CD14-positive monocyte (primary cell): Measurements from ENCODE around the gene CPHXL2. TPM values are rescaled to one million over a fixed set of nuclear protein-coding genes. Genes with fewer than 3 reads are reported as not detected.

Source experiments
- DNase-seq, 3 donors: peaks; one replicate each; pipeline ENCODE4 v3.0.0-alpha.2; 2011 to 2022
- H2AFZ ChIP-seq: 2 replicates; pipeline ENCODE4 v1.6.0; 2012; ENCODE audit warnings: mild to moderate bottlenecking, low read depth, low read length, inconsistent platforms; ENCODE audit not compliant: insufficient read depth, poor library complexity, severe bottlenecking
- H3K27ac ChIP-seq, 2 donors: 1 replicate in 1 of 2; 2 replicates in 1 of 2; pipeline ENCODE4 v1.5.1; 2012 to 2013; ENCODE audit warnings: low read length in 2 of 2, control low read depth in 1 of 2, inconsistent platforms in 1 of 2, low read depth in 1 of 2, mild to moderate bottlenecking in 1 of 2
- H3K27me3 ChIP-seq, 2 donors: one replicate each; pipeline versions ENCODE4 v1.6.0 to v1.6.1; 2011 to 2013; ENCODE audit warnings: low read length in 2 of 2; ENCODE audit not compliant: control insufficient read depth in 2 of 2, insufficient read depth in 2 of 2
- H3K36me3 ChIP-seq, 2 donors: replicated peaks in 1 of 2; 1 replicate in 1 of 2; 2 replicates in 1 of 2; pipeline versions ENCODE4 v1.5.1 to v1.6.1; 2012 to 2013; ENCODE audit warnings: low read length in 2 of 2, control low read depth in 1 of 2, inconsistent platforms in 1 of 2, mild to moderate bottlenecking in 1 of 2; ENCODE audit not compliant: insufficient read depth in 2 of 2, control insufficient read depth in 1 of 2
- H3K4me1 ChIP-seq, 2 donors: 1 replicate in 1 of 2; 2 replicates in 1 of 2; pipeline versions ENCODE4 v1.5.1 to v1.6.1; 2012 to 2013; ENCODE audit warnings: low read length in 2 of 2, control low read depth in 1 of 2, inconsistent platforms in 1 of 2, mild to moderate bottlenecking in 1 of 2, moderate library complexity in 1 of 2; ENCODE audit not compliant: insufficient read depth in 2 of 2, control insufficient read depth in 1 of 2
- H3K4me2 ChIP-seq: replicated peaks from 2 replicates; pipeline ENCODE3; 2012; ENCODE audit warnings: low read length, moderate library complexity, mild to moderate bottlenecking; ENCODE audit not compliant: poor library complexity, severe bottlenecking; ENCODE audit errors: extremely low read depth
- H3K4me3 ChIP-seq, 3 experiments: fragments of 200-600 bp in 1 of 3; sonication (generic) in 1 of 3; replicated peaks in 1 of 3; 1 replicate in 2 of 3; 2 replicates in 1 of 3; pipeline ENCODE4 v1.5.1; 2011 to 2013; ENCODE audit warnings: low read length in 3 of 3, mild to moderate bottlenecking in 3 of 3, control low read depth in 2 of 3, low read depth in 2 of 3, inconsistent platforms in 1 of 3, moderate library complexity in 1 of 3
- H3K79me2 ChIP-seq: 2 replicates; pipeline ENCODE4 v1.6.0; 2012; ENCODE audit warnings: mild to moderate bottlenecking, control low read depth, inconsistent platforms, low read length, moderate library complexity; ENCODE audit not compliant: insufficient read depth
- H3K9ac ChIP-seq: 2 replicates; pipeline ENCODE4 v1.6.0; 2017; ENCODE audit warnings: low read length, mild to moderate bottlenecking; ENCODE audit not compliant: insufficient read depth, poor library complexity, severe bottlenecking
- H3K9me3 ChIP-seq, 2 donors: replicated peaks in 1 of 2; 1 replicate in 1 of 2; 2 replicates in 1 of 2; pipeline versions ENCODE4 v1.5.1 to v1.6.1; 2012 to 2013; ENCODE audit warnings: low read length in 2 of 2, control low read depth in 1 of 2; ENCODE audit not compliant: control insufficient read depth in 1 of 2, insufficient read depth in 1 of 2
- H4K20me1 ChIP-seq: 2 replicates; pipeline ENCODE4 v1.6.0; 2012; ENCODE audit warnings: mild to moderate bottlenecking, low read length, control low read depth, moderate library complexity; ENCODE audit not compliant: insufficient read depth
- H3K27ac Mint-ChIP-seq, 7 donors: one replicate each; pipeline ENCODE4 v1.8.0; 2020; ENCODE audit warnings: mild to moderate bottlenecking in 7 of 7, mixed read lengths in 7 of 7, moderate library complexity in 6 of 7, inconsistent platforms in 2 of 7
- H3K27me3 Mint-ChIP-seq, 3 donors: one replicate each; pipeline ENCODE4 v1.8.0; 2021 to 2022; ENCODE audit warnings: low read depth in 3 of 3, mild to moderate bottlenecking in 3 of 3, mixed read lengths in 3 of 3, moderate library complexity in 3 of 3, inconsistent platforms in 1 of 3
- H3K36me3 Mint-ChIP-seq, 2 donors: one replicate each; pipeline ENCODE4 v1.8.0; 2020; ENCODE audit warnings: mixed read lengths in 2 of 2, inconsistent platforms in 1 of 2, mild to moderate bottlenecking in 1 of 2
- H3K4me1 Mint-ChIP-seq: one replicate; pipeline ENCODE4 v1.8.0; 2020; ENCODE audit warnings: mild to moderate bottlenecking, mixed read lengths
- H3K4me3 Mint-ChIP-seq, 2 donors: one replicate each; pipeline ENCODE4 v1.8.0; 2020; ENCODE audit warnings: mild to moderate bottlenecking in 2 of 2, mixed read lengths in 2 of 2, moderate library complexity in 1 of 2
- H3K9me3 Mint-ChIP-seq, 7 donors: one replicate each; pipeline ENCODE4 v1.8.0; 2020 to 2022; ENCODE audit warnings: mixed read lengths in 7 of 7, mild to moderate bottlenecking in 6 of 7, moderate library complexity in 6 of 7, inconsistent platforms in 2 of 7
- CTCF ChIP-seq: fragments of 200-600 bp; IDR thresholded peaks from one replicate; pipeline ENCODE4 v1.8.0; 2022; ENCODE audit warnings: antibody characterized with exemption, mild to moderate bottlenecking
- WGBS: methylation state at CpG from one replicate; pipeline ENCODE4 v1.1.5; 2013; ENCODE audit warnings: missing lambda C conversion rate; ENCODE audit not compliant: insufficient coverage; 5-methylcytosine and 5-hydroxymethylcytosine counted together
- intact Hi-C, 2 donors: fragments of 100-400 bp; cut with micrococcal nuclease; formaldehyde crosslinking; loops; one replicate each; pipeline versions ENCODE4 v1.15.0 to v1.15.1; 2023
- polyA minus RNA-seq: library from RNA; depleted of rRNA, polyadenylated mRNA; stranded (reverse); fragments of >200 nt; gene quantifications from 2 replicates; pipeline ENCODE4 v1.2.3, GENCODE V29; 2012
- polyA plus RNA-seq, 3 donors: library from polyadenylated mRNA; depleted of rRNA in 1 of 3; unstranded in 2 of 3; stranded (reverse) in 1 of 3; fragments of 300-500 nt in 2 of 3; fragments of >200 nt in 1 of 3; fragmentation: Illumina TruSeq in 2 of 3; gene quantifications; 1 replicate in 2 of 3; 2 replicates in 1 of 3; pipeline ENCODE4 v1.2.3, GENCODE V29; 2012 to 2021
- total RNA-seq, 12 experiments: library from RNA in 1 of 12; stranded (reverse) in 1 of 12; fragments of 120-200 nt in 1 of 12; gene quantifications; one replicate each; pipeline ENCODE4 v1.2.4 and lab custom pipeline; 2013 to 2026; ENCODE audit warnings: mixed read lengths in 6 of 12, inconsistent platforms in 1 of 12

The CPHXL2 gene
- not detected for total RNA-seq (2013)
- polyA plus RNA-seq, result not detected
- not detected in 2 replicates for polyA minus RNA-seq
- 0 to 0.12 (median 0) reads per million in 11 experiments for total RNA-seq (lab: John Stamatoyannopoulos, UW)

- Mint-ChIP-seq H3K9me3 (peaks cover 0 to 5% (median under 1%) of the 10 kb centered on the region in 7 donors), H3K27ac (no peak within 1 kb of the TSS), H3K36me3 (no peaks in the 10 kb centered on the region), H3K4me3 (no peak within 1 kb of the TSS), H3K27me3 (peaks cover 0 to 2% (median 0%) of the 10 kb centered on the region in 3 donors), H3K4me1 (peaks cover 2% of the 10 kb centered on the region)
- Histone ChIP-seq H3K4me1 (no peaks in the 10 kb centered on the region), H3K27me3 (no peaks in the 10 kb centered on the region), H3K9ac (no peak within 1 kb of the TSS), H3K27ac (no peak within 1 kb of the TSS), H2AFZ (no peak within 1 kb of the TSS), H3K4me2 (no peak within 1 kb of the TSS), H3K79me2 (no peaks in the 10 kb centered on the region), H3K9me3 (no peaks in the 10 kb centered on the region), H3K4me3 (no peak within 1 kb of the TSS), H3K36me3 (no peaks in the 10 kb centered on the region), H4K20me1 (no peaks in the 10 kb centered on the region)
- intact Hi-C loops, result no loop called here
- no peak for DNase-seq
- WGBS, result 100% methylated on average over 2 of the region's 4 CpGs
- TF ChIP-seq CTCF, result no peak
These were observed at the start of gene CPHXL2 for GRCh38 chr16:75676909-75677308. Gene CPHXL2, minus strand, starts transcription at chr16:75677009. Its CDS starts 10 bp downstream, at chr16:75676999.

GRCh38 chr16:75726390-75726789 lies 49.6 kb upstream of the CPHXL2 start, which contains the start of gene CPHXL:
Gene CPHXL, minus strand, starts transcription at chr16:75726490. Its CDS starts 48 bp downstream, at chr16:75726442.
- Histone ChIP-seq H3K27ac (no peak within 1 kb of the TSS), H3K4me3 (no peak within 1 kb of the TSS), H3K27me3 (no peaks in the 10 kb centered on the region), H3K9ac (no peak within 1 kb of the TSS), H3K4me2 (no peak within 1 kb of the TSS), H3K9me3 (no peaks in the 10 kb centered on the region), H3K79me2 (no peaks in the 10 kb centered on the region), H3K36me3 (no peaks in the 10 kb centered on the region), H4K20me1 (no peaks in the 10 kb centered on the region), H2AFZ (no peak within 1 kb of the TSS), H3K4me1 (no peaks in the 10 kb centered on the region)
- no peak for DNase-seq
- Mint-ChIP-seq H3K27ac (no peak within 1 kb of the TSS), H3K9me3 (peaks cover 0 to 10% (median 5%) of the 10 kb centered on the region in 7 donors), H3K27me3 (peaks cover 0 to 4% (median 3%) of the 10 kb centered on the region in 3 donors), H3K4me3 (no peak within 1 kb of the TSS), H3K36me3 (no peaks in the 10 kb centered on the region), H3K4me1 (no peaks in the 10 kb centered on the region)
- TF ChIP-seq CTCF, result no peak
- WGBS, result no CpG with 5 or more reads among the region's 5 CpGs
- intact Hi-C loops, result no loop called here
